Thyroid gland (tissue), 4 donors: ENCODE data around the gene SORCS2. TPM values are rescaled to one million over a fixed set of nuclear protein-coding genes. Genes with fewer than 3 reads are reported as not detected.

Source experiments
- DNase-seq, 2 donors: peaks; one replicate each; pipeline ENCODE4 v3.0.0-alpha.2; 2019
- H3K27ac ChIP-seq, 3 donors: fragments of 200-600 bp; sonication (generic); 1 replicate in 2 of 3; 2 replicates in 1 of 3; pipeline ENCODE4 v1.5.1; 2016 to 2019; ENCODE audit warnings: mild to moderate bottlenecking in 1 of 3, moderate library complexity in 1 of 3
- H3K27me3 ChIP-seq: fragments of 200-600 bp; sonication (generic); one replicate; pipeline ENCODE4 v1.5.1; 2019
- H3K36me3 ChIP-seq, 2 donors: fragments of 200-600 bp; sonication (generic); one replicate each; pipeline ENCODE4 v1.5.1; 2016 to 2019
- H3K4me1 ChIP-seq, 2 donors: fragments of 200-600 bp; sonication (generic); one replicate each; pipeline ENCODE4 v1.5.1; 2017 to 2019
- H3K4me3 ChIP-seq, 3 donors: fragments of 200-600 bp; sonication (generic); replicated peaks in 1 of 3; 1 replicate in 2 of 3; 2 replicates in 1 of 3; pipeline ENCODE4 v1.5.1; 2016; ENCODE audit warnings: mild to moderate bottlenecking in 1 of 3
- H3K9me3 ChIP-seq: fragments of 200-600 bp; sonication (generic); one replicate; pipeline ENCODE4 v1.5.1; 2017
- POLR2A ChIP-seq, 2 donors: fragments of 450-650 bp; IDR thresholded peaks; one replicate each; pipeline ENCODE4 v1.6.1; 2017; ENCODE audit warnings: antibody characterized with exemption in 2 of 2, mild to moderate bottlenecking in 2 of 2, moderate library complexity in 1 of 2
- WGBS, 2 donors: methylation state at CpG; one replicate each; pipeline ENCODE4 v1.1.5; 2017; 5-methylcytosine and 5-hydroxymethylcytosine counted together
- intact Hi-C: fragments of 100-400 bp; cut with DNase I; formaldehyde crosslinking; loops from one replicate; pipeline ENCODE4 v1.15.1; 2023
- total RNA-seq, 4 donors: library from RNA; depleted of rRNA; stranded (reverse); fragments of >200 nt; gene quantifications; one replicate each; pipeline ENCODE4 v1.2.3, GENCODE V29; 2016
- TF ChIP-seq, protein P1 (sequence below), 6 experiments: fragments of 200-600 bp in 3 of 6; fragments of 450-650 bp in 3 of 6; sonication (generic) in 3 of 6; IDR thresholded peaks; one replicate each; pipeline ENCODE4 v1.5.1; 2016 to 2019; ENCODE audit warnings: antibody characterized with exemption in 6 of 6, mild to moderate bottlenecking in 2 of 6, inconsistent platforms in 1 of 6, moderate library complexity in 1 of 6

SORCS2 gene
- total RNA-seq, 4 donors from 2014 or later = 1.7 to 13.6 (median 3.6) TPM

DNA sequence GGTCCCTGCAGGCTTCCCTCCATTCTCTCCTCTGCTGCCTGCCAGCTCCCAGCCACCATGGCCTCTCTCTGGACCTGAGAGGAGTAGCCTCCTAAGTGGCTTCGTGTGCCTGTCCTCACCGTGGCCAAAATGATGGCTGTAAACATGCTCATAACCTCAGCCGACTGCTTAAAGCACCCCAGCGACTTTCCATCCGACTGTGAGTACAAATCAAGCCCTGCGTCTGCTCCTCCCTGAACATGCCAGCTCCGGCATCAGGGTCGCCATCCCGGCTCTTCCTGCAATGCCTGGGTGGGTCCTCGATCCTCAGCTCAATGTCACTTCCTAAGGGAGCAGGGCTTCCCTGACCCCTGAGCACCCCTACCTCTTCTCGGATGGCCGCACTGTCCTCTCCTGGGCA is 3.3 kb upstream of the SORCS2 start:
- 69 to 83% methylated on average over 12 of the region's 12 CpGs for WGBS, 2 donors
- H3K27ac ChIP-seq = no peak overlapping the region
- no peaks in the 10 kb centered on the region for H3K9me3 ChIP-seq
- no peak for DNase-seq
- H3K36me3 ChIP-seq = no peaks in the 10 kb centered on the region
- H3K4me1 ChIP-seq = peaks cover 14 to 17% of the 10 kb centered on the region in 2 donors
- H3K27me3 ChIP-seq = no peaks in the 10 kb centered on the region
- intact Hi-C loops = no loop called here
- H3K4me3 ChIP-seq = no peak overlapping the region
- no peak for TF ChIP-seq POLR2A (IDR thresholded peaks at IDR 0.05)
- TF ChIP-seq, protein P1, sequence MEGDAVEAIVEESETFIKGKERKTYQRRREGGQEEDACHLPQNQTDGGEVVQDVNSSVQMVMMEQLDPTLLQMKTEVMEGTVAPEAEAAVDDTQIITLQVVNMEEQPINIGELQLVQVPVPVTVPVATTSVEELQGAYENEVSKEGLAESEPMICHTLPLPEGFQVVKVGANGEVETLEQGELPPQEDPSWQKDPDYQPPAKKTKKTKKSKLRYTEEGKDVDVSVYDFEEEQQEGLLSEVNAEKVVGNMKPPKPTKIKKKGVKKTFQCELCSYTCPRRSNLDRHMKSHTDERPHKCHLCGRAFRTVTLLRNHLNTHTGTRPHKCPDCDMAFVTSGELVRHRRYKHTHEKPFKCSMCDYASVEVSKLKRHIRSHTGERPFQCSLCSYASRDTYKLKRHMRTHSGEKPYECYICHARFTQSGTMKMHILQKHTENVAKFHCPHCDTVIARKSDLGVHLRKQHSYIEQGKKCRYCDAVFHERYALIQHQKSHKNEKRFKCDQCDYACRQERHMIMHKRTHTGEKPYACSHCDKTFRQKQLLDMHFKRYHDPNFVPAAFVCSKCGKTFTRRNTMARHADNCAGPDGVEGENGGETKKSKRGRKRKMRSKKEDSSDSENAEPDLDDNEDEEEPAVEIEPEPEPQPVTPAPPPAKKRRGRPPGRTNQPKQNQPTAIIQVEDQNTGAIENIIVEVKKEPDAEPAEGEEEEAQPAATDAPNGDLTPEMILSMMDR (IDR thresholded peaks at IDR 0.05) = no peak

DNA sequence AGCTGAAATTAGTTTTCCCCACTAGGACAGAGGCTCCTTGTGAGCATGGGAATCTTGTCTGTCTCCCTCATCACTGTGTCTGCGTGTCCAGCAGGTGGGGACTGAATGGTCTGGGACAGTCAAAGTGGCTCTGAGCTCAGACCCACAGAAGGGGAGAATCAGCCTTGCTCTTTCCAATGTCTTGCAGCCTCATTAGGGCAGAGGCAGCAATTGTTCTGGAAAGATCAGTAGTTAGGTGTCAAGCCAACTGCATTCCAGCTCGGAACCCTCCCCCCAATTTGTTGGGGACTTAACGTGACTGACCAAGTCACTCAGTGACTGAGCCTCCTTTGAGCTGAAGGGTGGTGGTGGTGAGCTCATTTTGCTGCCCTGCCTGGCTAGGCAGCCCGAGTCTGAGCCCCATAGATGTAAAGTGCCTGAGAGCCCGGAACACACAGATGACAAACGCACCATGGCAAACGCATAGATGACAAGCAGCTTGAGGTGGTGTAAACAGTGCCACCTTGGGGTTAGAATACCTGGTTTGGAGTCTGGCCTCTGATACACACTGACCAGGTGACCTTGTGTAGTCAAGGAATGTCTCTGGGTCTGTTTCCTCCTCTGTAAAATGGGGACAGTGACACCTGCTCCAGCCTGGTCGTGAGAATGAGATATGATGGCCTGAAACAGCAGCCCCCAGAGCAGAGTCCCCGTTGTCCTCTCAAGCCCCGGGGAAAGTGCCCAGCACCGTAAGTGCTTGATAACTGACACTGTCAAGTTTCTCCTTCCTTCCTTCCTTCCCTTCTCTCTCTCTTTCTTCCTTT is 2.7 kb upstream of the SORCS2 start:
- Histone ChIP-seq H3K4me1 (peaks cover 16 to 23% of the 10 kb centered on the region in 2 donors), H3K27me3 (no peaks in the 10 kb centered on the region), H3K27ac (no peak overlapping the region), H3K36me3 (no peaks in the 10 kb centered on the region), H3K4me3 (no peak overlapping the region), H3K9me3 (no peaks in the 10 kb centered on the region)
- intact Hi-C loops = loop anchor here (5.0 kb wide), 4 partner anchors 108 to 613 kb away; no protein-coding TSS in a partner anchor
- 35 to 49% methylated on average over 11 of the region's 11 CpGs for WGBS, 2 donors
- TF ChIP-seq, protein P1 (IDR thresholded peaks at IDR 0.05) = peak in 3 of 6 experiments; percentile 2 to 10 (median 3)
- no peak for TF ChIP-seq POLR2A (IDR thresholded peaks at IDR 0.05)
- DNase-seq = no peak

DNA sequence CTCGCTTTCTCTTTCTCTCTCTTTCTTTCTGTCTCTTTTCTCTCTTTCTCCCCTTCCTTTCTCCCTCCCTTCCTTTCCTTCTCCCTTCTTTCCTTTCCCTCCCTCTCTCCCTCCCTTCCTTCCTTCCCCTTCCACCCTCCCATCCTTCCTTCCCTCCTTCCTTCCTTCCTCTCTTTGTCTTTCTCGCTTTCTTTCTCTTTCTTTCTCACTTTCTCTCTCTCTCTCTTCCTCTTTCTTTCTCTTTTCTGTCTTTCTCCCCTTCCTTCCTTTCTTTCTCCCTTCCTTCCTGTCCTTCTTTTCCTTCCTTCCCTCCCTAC is 2.1 kb upstream of the SORCS2 start:
- 88 to 90% methylated on average over 2 of the region's 2 CpGs for WGBS, 2 donors
- no peaks in the 10 kb centered on the region for H3K36me3 ChIP-seq
- intact Hi-C loops = loop anchor here (5.0 kb wide), 4 partner anchors 107 to 612 kb away; no protein-coding TSS in a partner anchor
- no peaks in the 10 kb centered on the region for H3K27me3 ChIP-seq
- H3K4me1 ChIP-seq = peaks cover 17 to 26% of the 10 kb centered on the region in 2 donors
- H3K4me3 ChIP-seq = no peak overlapping the region
- DNase-seq = no peak
- no peak overlapping the region for H3K27ac ChIP-seq
- H3K9me3 ChIP-seq = no peaks in the 10 kb centered on the region
- TF ChIP-seq, protein P1 (IDR thresholded peaks at IDR 0.05) = no peak
- TF ChIP-seq POLR2A (IDR thresholded peaks at IDR 0.05) = no peak

DNA sequence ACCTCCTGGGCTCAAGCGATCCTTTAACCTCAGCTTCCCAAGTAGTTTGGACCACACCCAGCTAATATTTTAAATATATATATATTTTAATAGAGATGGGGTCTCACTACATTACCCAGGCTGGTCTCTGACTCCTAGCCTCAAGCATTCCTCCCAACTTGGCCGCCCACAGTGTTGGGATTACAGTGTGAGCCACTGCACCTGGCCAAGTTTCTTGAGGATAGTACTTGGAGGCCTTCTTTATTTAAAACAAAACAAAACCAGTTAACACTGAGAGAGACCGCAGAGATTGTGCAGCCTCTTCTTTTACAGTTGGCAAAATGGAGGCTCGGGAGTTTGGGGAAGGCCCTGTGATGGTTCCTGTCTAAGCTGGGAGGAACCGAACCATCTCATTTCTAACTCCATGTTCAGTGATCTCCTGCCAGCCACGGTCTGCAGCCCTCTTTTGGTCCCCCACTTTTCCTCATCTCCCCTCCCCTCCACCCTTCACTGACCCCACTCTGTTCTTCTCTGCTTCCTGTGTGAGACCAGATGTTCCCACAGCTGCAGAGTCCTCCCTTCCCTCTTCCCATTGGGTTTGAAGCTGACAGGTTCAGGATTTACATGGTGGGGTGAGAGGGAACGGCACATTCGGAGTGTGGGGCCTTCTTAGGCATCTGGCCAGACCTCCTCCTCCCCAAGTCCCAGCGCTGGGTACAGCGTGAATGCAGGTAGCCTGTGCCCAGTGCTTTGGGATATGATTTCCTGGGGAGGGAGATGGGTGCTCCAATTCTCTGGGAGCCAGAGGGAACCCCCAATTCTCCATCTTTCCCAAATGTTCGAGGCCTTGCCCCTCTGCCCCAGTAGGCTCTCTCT is 1.4 kb upstream of the SORCS2 start:
- intact Hi-C loops = loop anchor here (5.0 kb wide), 4 partner anchors 106 to 611 kb away; no protein-coding TSS in a partner anchor
- 89 to 93% methylated on average over 11 of the region's 11 CpGs for WGBS, 2 donors
- DNase-seq = no peak

More for the DNA sequence above, 1.4 kb upstream of the SORCS2 start:
- Histone ChIP-seq H3K4me3 (no peak overlapping the region), H3K36me3 (no peaks in the 10 kb centered on the region), H3K27ac (no peak overlapping the region), H3K4me1 (peaks cover 17 to 28% of the 10 kb centered on the region in 2 donors), H3K9me3 (no peaks in the 10 kb centered on the region), H3K27me3 (no peaks in the 10 kb centered on the region)
- TF ChIP-seq, protein P1 (IDR thresholded peaks at IDR 0.05) = no peak
- no peak for TF ChIP-seq POLR2A (IDR thresholded peaks at IDR 0.05)
